ENCODE results near the gene ARHGAP15. TPM values are rescaled to one million over a fixed set of nuclear protein-coding genes. Genes with fewer than 3 reads are reported as not detected.

Gene ARHGAP15
- total and polyA plus RNA-seq, 8 donors: 0.69 to 5.2 (median 1.5) TPM

- Histone ChIP-seq H3K9me3 (no peaks in the 10 kb centered on the region), H3K36me3 (no peaks in the 10 kb centered on the region), H3K4me1 (no peaks in the 10 kb centered on the region), H3K27ac (no peak overlapping the region), H3K4me3 (no peak overlapping the region), H3K27me3 (no peaks in the 10 kb centered on the region)
- TF ChIP-seq CTCF (IDR thresholded peaks at IDR 0.05): no peak
- DNase-seq: no peak
- intact Hi-C loops (cut with DNase I): no loop called here
- ATAC-seq: no peak
- 53 to 72% methylated on average over 2 of the region's 2 CpGs for WGBS, 2 donors
- no peak for FAIRE-seq
Observed at GRCh38 chr2:143152219-143152618, 23.0 kb downstream of the ARHGAP15 start.

- Histone ChIP-seq H3K36me3 (no peaks in the 10 kb centered on the region), H3K27me3 (no peaks in the 10 kb centered on the region), H3K4me1 (no peaks in the 10 kb centered on the region), H3K4me3 (no peak overlapping the region), H3K27ac (no peak overlapping the region), H3K9me3 (no peaks in the 10 kb centered on the region)
- TF ChIP-seq CTCF (IDR thresholded peaks at IDR 0.05): no peak
- DNase-seq (no peak), FAIRE-seq (no peak), ATAC-seq (no peak)
- WGBS, 2 donors: 42 to 67% methylated on average over 3 of the region's 3 CpGs
- intact Hi-C loops (cut with DNase I): no loop called here
Observed at GRCh38 chr2:143152637-143153036, 23.4 kb downstream of the ARHGAP15 start.

- Histone ChIP-seq H3K4me1 (no peaks in the 10 kb centered on the region), H3K9me3 (no peaks in the 10 kb centered on the region), H3K36me3 (no peaks in the 10 kb centered on the region), H3K27ac (no peak overlapping the region), H3K27me3 (peaks cover 0 to 4% (median 0%) of the 10 kb centered on the region in 4 donors), H3K4me3 (no peak overlapping the region)
- FAIRE-seq (no peak), DNase-seq (no peak), ATAC-seq (no peak)
- intact Hi-C loops (cut with DNase I): no loop called here
- no peak for TF ChIP-seq CTCF (IDR thresholded peaks at IDR 0.05)
Observed at GRCh38 chr2:143155661-143156060, 26.4 kb downstream of the ARHGAP15 start.

GRCh38 chr2:143157001-143157400 is 27.8 kb downstream of the ARHGAP15 start:
- intact Hi-C loops (cut with DNase I): no loop called here
- no peak for ATAC-seq
- no peaks in the 10 kb centered on the region for H3K36me3 ChIP-seq
- H3K9me3 ChIP-seq: no peaks in the 10 kb centered on the region
- no peak overlapping the region for H3K4me3 ChIP-seq
- WGBS, 2 donors: 75 to 79% methylated on average over 1 of the region's 1 CpG
- H3K27ac ChIP-seq: no peak overlapping the region
- FAIRE-seq: no peak
- DNase-seq: no peak
- no peak for TF ChIP-seq CTCF (IDR thresholded peaks at IDR 0.05)
- peaks cover 0 to 8% (median 0%) of the 10 kb centered on the region in 4 donors for H3K27me3 ChIP-seq
- no peaks in the 10 kb centered on the region for H3K4me1 ChIP-seq

- no peaks in the 10 kb centered on the region for H3K9me3 ChIP-seq
- TF ChIP-seq CTCF (IDR thresholded peaks at IDR 0.05): no peak
- intact Hi-C loops (cut with DNase I): no loop called here
- no peak for ATAC-seq
- no peaks in the 10 kb centered on the region for H3K36me3 ChIP-seq
- H3K4me1 ChIP-seq: no peaks in the 10 kb centered on the region
- WGBS, 2 donors: 64 to 73% methylated on average over 3 of the region's 3 CpGs
- no peak overlapping the region for H3K27ac ChIP-seq
- H3K27me3 ChIP-seq: peaks cover 0 to 8% (median 0%) of the 10 kb centered on the region in 4 donors
- no peak for FAIRE-seq
- no peak overlapping the region for H3K4me3 ChIP-seq
- no peak for DNase-seq
Observed at GRCh38 chr2:143157418-143157817, 28.2 kb downstream of the ARHGAP15 start.
